GM19395 (cell line): Measurements from ENCODE around the gene RPUSD2.

Experiments
- ATAC-seq: cut with Tn5 transposase; IDR thresholded peaks from one replicate; pipeline ENCODE4 v1.9.1; 2021; ENCODE audit warnings: mild to moderate bottlenecking, moderate library complexity; ENCODE audit not compliant: unreplicated experiment

The RPUSD2 gene

DNA sequence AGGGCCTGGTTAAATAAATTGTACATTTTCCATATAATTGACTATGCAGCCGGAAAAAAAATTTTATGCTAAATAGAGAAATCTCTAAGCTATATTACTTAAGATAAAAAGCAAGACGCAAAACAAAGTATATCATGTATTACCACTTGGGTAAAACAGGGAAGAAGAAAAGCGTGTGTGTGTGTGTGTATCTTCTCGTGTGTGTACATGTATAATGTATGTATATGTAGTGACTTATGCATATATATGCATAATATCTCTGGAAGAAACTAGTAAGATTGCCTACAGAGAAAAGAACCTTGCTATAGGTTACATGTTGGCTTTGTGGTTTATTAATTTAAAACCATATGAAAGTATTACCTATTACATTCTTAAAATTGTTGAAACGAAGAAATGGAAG, 44.0 kb downstream of the RPUSD2 start:
- ATAC-seq: no peak

DNA sequence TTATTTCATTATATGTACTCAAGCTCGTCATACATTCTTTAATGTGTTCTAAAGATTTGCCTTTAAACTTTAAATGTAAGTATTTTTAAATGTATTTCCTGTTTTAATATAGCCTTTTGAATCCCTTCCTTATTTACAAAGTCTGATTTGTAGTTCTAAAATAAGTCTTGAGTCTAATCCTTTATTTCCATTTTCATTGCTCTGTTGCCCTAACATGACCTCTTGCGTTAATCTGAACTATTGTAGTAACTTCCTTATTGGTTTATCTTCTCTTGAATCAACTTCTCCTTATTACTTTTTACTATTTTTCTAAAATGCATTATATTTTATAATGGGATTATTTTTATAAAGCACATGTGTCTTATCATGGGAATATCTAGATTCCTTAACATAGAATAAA, 48.9 kb downstream of the RPUSD2 start:
- ATAC-seq: no peak

GRCh38 chr15:40618906-40619305, 49.8 kb downstream of the RPUSD2 start:
- no peak for ATAC-seq

DNA sequence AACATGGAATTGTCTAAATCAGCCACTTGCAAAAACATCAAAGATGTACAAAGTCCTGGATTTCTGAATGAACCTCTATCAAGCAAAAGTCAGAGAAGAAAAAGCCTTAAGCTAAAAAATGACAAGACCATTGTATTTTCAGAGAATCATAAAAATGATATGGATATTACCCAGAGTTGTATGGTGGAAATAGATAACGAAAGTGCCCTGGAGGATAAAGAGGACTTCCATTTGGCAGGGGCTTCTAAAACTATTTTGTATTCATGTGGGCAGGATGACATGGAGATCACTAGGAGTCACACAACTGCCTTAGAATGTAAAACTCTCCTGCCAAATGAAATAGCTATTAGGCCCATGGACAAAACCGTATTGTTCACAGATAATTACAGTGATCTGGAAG, 54.3 kb downstream of the RPUSD2 start:
- no peak for ATAC-seq
